Stomach (tissue), 9 donors: Measurements from ENCODE around the gene ERC1. TPM values are rescaled to one million over a fixed set of nuclear protein-coding genes. Genes with fewer than 3 reads are reported as not detected.

ENCODE experiments used
- DNase-seq, 2 donors: peaks; one replicate each; pipeline versions ENCODE4 v3.0.0 to v3.0.0-alpha.2; 2013 to 2019
- H3K27ac ChIP-seq, 5 donors: fragments of 200-600 bp in 4 of 5; sonication (generic) in 4 of 5; one replicate each; pipeline ENCODE4 v1.5.1; 2013 to 2019; ENCODE audit warnings: mild to moderate bottlenecking in 1 of 5, moderate library complexity in 1 of 5
- H3K27me3 ChIP-seq, 3 donors: fragments of 200-600 bp; sonication (generic); one replicate each; pipeline ENCODE4 v1.5.1; 2017 to 2019; ENCODE audit warnings: mixed run types in 1 of 3
- H3K36me3 ChIP-seq, 4 donors: fragments of 200-600 bp; sonication (generic); 1 replicate in 3 of 4; 2 replicates in 1 of 4; pipeline ENCODE4 v1.5.1; 2016 to 2019
- H3K4me1 ChIP-seq, 4 donors: fragments of 200-600 bp; sonication (generic); one replicate each; pipeline ENCODE4 v1.5.1; 2016 to 2019
- H3K4me3 ChIP-seq, 4 donors: fragments of 200-600 bp; sonication (generic) in 3 of 4; one replicate each; pipeline ENCODE4 v1.5.1; 2016 to 2019; ENCODE audit warnings: mild to moderate bottlenecking in 1 of 4
- H3K9me3 ChIP-seq, 4 donors: fragments of 200-600 bp; sonication (generic); one replicate each; pipeline ENCODE4 v1.5.1; 2016 to 2019
- CTCF ChIP-seq, 7 experiments: fragments of 450-650 bp in 4 of 7; fragments of 200-600 bp in 3 of 7; sonication (generic) in 3 of 7; IDR thresholded peaks; one replicate each; pipeline ENCODE4 v1.5.1; 2016 to 2019; ENCODE audit warnings: antibody characterized with exemption in 7 of 7, control low read depth in 2 of 7, mild to moderate bottlenecking in 1 of 7
- EP300 ChIP-seq: sonication (generic); formaldehyde crosslinking; IDR thresholded peaks from one replicate; pipeline ENCODE4 v1.6.1; 2017; ENCODE audit warnings: antibody characterized with exemption
- POLR2A ChIP-seq, 4 donors: fragments of 450-650 bp; IDR thresholded peaks; one replicate each; pipeline ENCODE4 v1.6.1; 2016; ENCODE audit warnings: antibody characterized with exemption in 4 of 4, control low read depth in 2 of 4, mild to moderate bottlenecking in 1 of 4, moderate library complexity in 1 of 4
- POLR2AphosphoS5 ChIP-seq, 3 donors: sonication (generic); formaldehyde crosslinking; IDR thresholded peaks; one replicate each; pipeline ENCODE4 v1.6.1; 2016; ENCODE audit warnings: antibody characterized with exemption in 3 of 3
- WGBS, 5 donors: extraction: QIAGEN DNeasy Blood & Tissue Kit in 3 of 5; methylation state at CpG; one replicate each; pipeline versions ENCODE4 v1.1.5 to v1.1.7; 2013 to 2018; 5-methylcytosine and 5-hydroxymethylcytosine counted together
- intact Hi-C: fragments of 100-400 bp; cut with DNase I; formaldehyde crosslinking; loops from one replicate; pipeline ENCODE4 v1.15.1; 2023; ENCODE audit warnings: low total_unique reads
- polyA plus RNA-seq, 3 donors: library from polyadenylated mRNA; stranded (reverse); fragments of 200-250 nt; gene quantifications; one replicate each; pipeline ENCODE4 v1.2.3, GENCODE V29; 2013
- total RNA-seq, 5 donors: library from RNA; depleted of rRNA; stranded (reverse); fragments of >200 nt; gene quantifications; one replicate each; pipeline versions ENCODE4 v1.1.0 to v1.2.3, GENCODE V29; 2014 to 2016
- donor health status: healthy with polysubstance abuse.
- donor health status: Bipolar disorder and iron deficiency.
- donor health status: healthy.

The ERC1 gene
- total and polyA plus RNA-seq, 8 donors, result 3.8 to 69.4 (median 51.6) TPM

GRCh38 chr12:981176-981828, 9.7 kb upstream of the ERC1 start:
- no peak for TF ChIP-seq POLR2A (IDR thresholded peaks at IDR 0.05)
- no peak for TF ChIP-seq POLR2AphosphoS5 (IDR thresholded peaks at IDR 0.05)
- no peak for TF ChIP-seq CTCF (IDR thresholded peaks at IDR 0.05)
- no peak for TF ChIP-seq EP300
- Histone ChIP-seq H3K4me3 (no peak overlapping the region), H3K27ac (no peak overlapping the region), H3K36me3 (peaks cover 0 to 3% (median 0%) of the 10 kb centered on the region in 4 donors), H3K9me3 (no peaks in the 10 kb centered on the region), H3K4me1 (no peaks in the 10 kb centered on the region), H3K27me3 (no peaks in the 10 kb centered on the region)
- DNase-seq, result no peak
- 91 to 95% (median 92%) methylated on average over 8 of the region's 8 CpGs for WGBS, 5 donors
- intact Hi-C loops, result no loop called here

- intact Hi-C loops, result no loop called here
- H3K27me3 ChIP-seq, result no peaks in the 10 kb centered on the region
- no peaks in the 10 kb centered on the region for H3K36me3 ChIP-seq
- no peak for DNase-seq
- WGBS, 5 donors, result 82 to 96% (median 92%) methylated on average over 3 of the region's 3 CpGs
- H3K9me3 ChIP-seq, result no peaks in the 10 kb centered on the region
- H3K4me1 ChIP-seq, result no peaks in the 10 kb centered on the region
- no peak overlapping the region for H3K4me3 ChIP-seq
- H3K27ac ChIP-seq, result no peak overlapping the region
- no peak for TF ChIP-seq EP300
- TF ChIP-seq POLR2A (IDR thresholded peaks at IDR 0.05), result no peak
- TF ChIP-seq POLR2AphosphoS5 (IDR thresholded peaks at IDR 0.05), result no peak
- no peak for TF ChIP-seq CTCF (IDR thresholded peaks at IDR 0.05)
Observed at GRCh38 chr12:981961-982360, 9.1 kb upstream of the ERC1 start.

GRCh38 chr12:988646-989045, 2.4 kb upstream of the ERC1 start:
- WGBS, 5 donors, result 59 to 66% (median 63%) methylated on average over 4 of the region's 4 CpGs
- Histone ChIP-seq H3K4me3 (no peak overlapping the region), H3K9me3 (no peaks in the 10 kb centered on the region), H3K36me3 (no peaks in the 10 kb centered on the region), H3K4me1 (peaks cover 29 to 44% (median 37%) of the 10 kb centered on the region in 4 donors), H3K27ac (peak overlapping the region in 4 of 5 donors; percentile 18 to 98 (median 96)), H3K27me3 (no peaks in the 10 kb centered on the region)
- no peak for TF ChIP-seq CTCF (IDR thresholded peaks at IDR 0.05)
- DNase-seq, result no peak
- intact Hi-C loops, result no loop called here

GRCh38 chr12:989051-989450, 2.0 kb upstream of the ERC1 start:
- peak overlapping the region in 1 of 4 donors; percentile 98 for H3K4me3 ChIP-seq
- no peaks in the 10 kb centered on the region for H3K36me3 ChIP-seq
- no peak for DNase-seq
- WGBS, 5 donors, result 63 to 86% (median 75%) methylated on average over 2 of the region's 2 CpGs
- peak overlapping the region in 4 of 5 donors; percentile 96 to 98 (median 98) for H3K27ac ChIP-seq
- no peak for TF ChIP-seq POLR2AphosphoS5 (IDR thresholded peaks at IDR 0.05)
- no peak for TF ChIP-seq CTCF (IDR thresholded peaks at IDR 0.05)
- no peak for TF ChIP-seq EP300
- no peak for TF ChIP-seq POLR2A (IDR thresholded peaks at IDR 0.05)
- H3K9me3 ChIP-seq, result no peaks in the 10 kb centered on the region
- H3K27me3 ChIP-seq, result no peaks in the 10 kb centered on the region
- intact Hi-C loops, result no loop called here
- H3K4me1 ChIP-seq, result peaks cover 30 to 48% (median 39%) of the 10 kb centered on the region in 4 donors
